ENCODE results near the gene ERC2.

ERC2 gene

GRCh38 chr3:56304069-56304468, 164.2 kb downstream of the ERC2 start:
- Histone ChIP-seq H3K4me3 (ENCODE audit: low read length) (no peak overlapping the region), H3K4me1 (ENCODE audit: control insufficient read depth, low read depth, low read length) (peaks cover 16% of the 10 kb centered on the region), H3K27me3 (ENCODE audit: control insufficient read depth, insufficient read depth, low read length) (no peaks in the 10 kb centered on the region), H3K9ac (ENCODE audit: low read length) (no peak overlapping the region), H3K36me3 (ENCODE audit: control insufficient read depth, low read depth, low read length) (no peaks in the 10 kb centered on the region), H3K9me3 (ENCODE audit: control insufficient read depth, low read depth, low read length) (no peaks in the 10 kb centered on the region), H3K27ac (ENCODE audit: low read length) (no peak overlapping the region)

- Histone ChIP-seq H3K9me3 (ENCODE audit: control insufficient read depth, low read depth, low read length) (no peaks in the 10 kb centered on the region), H3K9ac (ENCODE audit: low read length) (no peak overlapping the region), H3K4me3 (ENCODE audit: low read length) (no peak overlapping the region), H3K4me1 (ENCODE audit: control insufficient read depth, low read depth, low read length) (peaks cover 16% of the 10 kb centered on the region), H3K27me3 (ENCODE audit: control insufficient read depth, insufficient read depth, low read length) (no peaks in the 10 kb centered on the region), H3K27ac (ENCODE audit: low read length) (no peak overlapping the region), H3K36me3 (ENCODE audit: control insufficient read depth, low read depth, low read length) (no peaks in the 10 kb centered on the region)
These were observed 164.8 kb downstream of the ERC2 start for GRCh38 chr3:56303487-56303886.

GRCh38 chr3:56302417-56302816, 165.8 kb downstream of the ERC2 start:
- Histone ChIP-seq H3K36me3 (ENCODE audit: control insufficient read depth, low read depth, low read length) (no peaks in the 10 kb centered on the region), H3K4me3 (ENCODE audit: low read length) (no peak overlapping the region), H3K27me3 (ENCODE audit: control insufficient read depth, insufficient read depth, low read length) (no peaks in the 10 kb centered on the region), H3K27ac (ENCODE audit: low read length) (no peak overlapping the region), H3K9me3 (ENCODE audit: control insufficient read depth, low read depth, low read length) (no peaks in the 10 kb centered on the region), H3K9ac (ENCODE audit: low read length) (no peak overlapping the region), H3K4me1 (ENCODE audit: control insufficient read depth, low read depth, low read length) (peaks cover 16% of the 10 kb centered on the region)

- Histone ChIP-seq H3K27me3 (ENCODE audit: control insufficient read depth, insufficient read depth, low read length) (no peaks in the 10 kb centered on the region), H3K4me3 (ENCODE audit: low read length) (no peak overlapping the region), H3K9ac (ENCODE audit: low read length) (no peak overlapping the region), H3K4me1 (ENCODE audit: control insufficient read depth, low read depth, low read length) (no peaks in the 10 kb centered on the region), H3K9me3 (ENCODE audit: control insufficient read depth, low read depth, low read length) (no peaks in the 10 kb centered on the region), H3K27ac (ENCODE audit: low read length) (no peak overlapping the region), H3K36me3 (ENCODE audit: control insufficient read depth, low read depth, low read length) (no peaks in the 10 kb centered on the region)
These were observed 170.9 kb downstream of the ERC2 start for GRCh38 chr3:56297281-56297840.

GRCh38 chr3:56296361-56296760, 171.9 kb downstream of the ERC2 start:
- H3K27ac ChIP-seq (ENCODE audit: low read length): no peak overlapping the region
- H3K27me3 ChIP-seq (ENCODE audit: control insufficient read depth, insufficient read depth, low read length): no peaks in the 10 kb centered on the region
- no peaks in the 10 kb centered on the region for H3K9me3 ChIP-seq (ENCODE audit: control insufficient read depth, low read depth, low read length)
- no peaks in the 10 kb centered on the region for H3K36me3 ChIP-seq (ENCODE audit: control insufficient read depth, low read depth, low read length)
- peaks cover 4% of the 10 kb centered on the region for H3K4me1 ChIP-seq (ENCODE audit: control insufficient read depth, low read depth, low read length)
- H3K4me3 ChIP-seq (ENCODE audit: low read length): no peak overlapping the region
- no peak overlapping the region for H3K9ac ChIP-seq (ENCODE audit: low read length)

GRCh38 chr3:56295161-56295560, 173.1 kb downstream of the ERC2 start:
- no peaks in the 10 kb centered on the region for H3K36me3 ChIP-seq (ENCODE audit: control insufficient read depth, low read depth, low read length)
- no peak overlapping the region for H3K9ac ChIP-seq (ENCODE audit: low read length)
- H3K27me3 ChIP-seq (ENCODE audit: control insufficient read depth, insufficient read depth, low read length): no peaks in the 10 kb centered on the region
- H3K4me1 ChIP-seq (ENCODE audit: control insufficient read depth, low read depth, low read length): peaks cover 4% of the 10 kb centered on the region
- no peak overlapping the region for H3K4me3 ChIP-seq (ENCODE audit: low read length)
- no peak overlapping the region for H3K27ac ChIP-seq (ENCODE audit: low read length)
- H3K9me3 ChIP-seq (ENCODE audit: control insufficient read depth, low read depth, low read length): no peaks in the 10 kb centered on the region

- Histone ChIP-seq H3K4me3 (ENCODE audit: low read length) (no peak overlapping the region), H3K4me1 (ENCODE audit: control insufficient read depth, low read depth, low read length) (peaks cover 4% of the 10 kb centered on the region), H3K36me3 (ENCODE audit: control insufficient read depth, low read depth, low read length) (no peaks in the 10 kb centered on the region), H3K27ac (ENCODE audit: low read length) (no peak overlapping the region), H3K27me3 (ENCODE audit: control insufficient read depth, insufficient read depth, low read length) (no peaks in the 10 kb centered on the region), H3K9ac (ENCODE audit: low read length) (no peak overlapping the region), H3K9me3 (ENCODE audit: control insufficient read depth, low read depth, low read length) (no peaks in the 10 kb centered on the region)
These were observed 174.0 kb downstream of the ERC2 start for GRCh38 chr3:56294286-56294685.

- H3K4me1 ChIP-seq (ENCODE audit: control insufficient read depth, low read depth, low read length): peaks cover 24% of the 10 kb centered on the region
- H3K27me3 ChIP-seq (ENCODE audit: control insufficient read depth, insufficient read depth, low read length): no peaks in the 10 kb centered on the region
- H3K9ac ChIP-seq (ENCODE audit: low read length): no peak overlapping the region
- no peaks in the 10 kb centered on the region for H3K9me3 ChIP-seq (ENCODE audit: control insufficient read depth, low read depth, low read length)
- no peaks in the 10 kb centered on the region for H3K36me3 ChIP-seq (ENCODE audit: control insufficient read depth, low read depth, low read length)
- H3K4me3 ChIP-seq (ENCODE audit: low read length): no peak overlapping the region
- H3K27ac ChIP-seq (ENCODE audit: low read length): no peak overlapping the region
These were observed 176.3 kb downstream of the ERC2 start for GRCh38 chr3:56291953-56292352.

- Histone ChIP-seq H3K27me3 (ENCODE audit: control insufficient read depth, insufficient read depth, low read length) (no peaks in the 10 kb centered on the region), H3K4me3 (ENCODE audit: low read length) (no peak overlapping the region), H3K27ac (ENCODE audit: low read length) (no peak overlapping the region), H3K9ac (ENCODE audit: low read length) (no peak overlapping the region), H3K4me1 (ENCODE audit: control insufficient read depth, low read depth, low read length) (peaks cover 25% of the 10 kb centered on the region), H3K9me3 (ENCODE audit: control insufficient read depth, low read depth, low read length) (no peaks in the 10 kb centered on the region), H3K36me3 (ENCODE audit: control insufficient read depth, low read depth, low read length) (no peaks in the 10 kb centered on the region)
These were observed 177.0 kb downstream of the ERC2 start for GRCh38 chr3:56291244-56291680.

GRCh38 chr3:56290374-56290773, 177.9 kb downstream of the ERC2 start:
- no peaks in the 10 kb centered on the region for H3K9me3 ChIP-seq (ENCODE audit: control insufficient read depth, low read depth, low read length)
- no peak overlapping the region for H3K27ac ChIP-seq (ENCODE audit: low read length)
- peaks cover 30% of the 10 kb centered on the region for H3K4me1 ChIP-seq (ENCODE audit: control insufficient read depth, low read depth, low read length)
- no peaks in the 10 kb centered on the region for H3K27me3 ChIP-seq (ENCODE audit: control insufficient read depth, insufficient read depth, low read length)
- H3K36me3 ChIP-seq (ENCODE audit: control insufficient read depth, low read depth, low read length): no peaks in the 10 kb centered on the region
- H3K4me3 ChIP-seq (ENCODE audit: low read length): no peak overlapping the region
- H3K9ac ChIP-seq (ENCODE audit: low read length): no peak overlapping the region

GRCh38 chr3:56288258-56288657, 180.0 kb downstream of the ERC2 start:
- Histone ChIP-seq H3K27me3 (ENCODE audit: control insufficient read depth, insufficient read depth, low read length) (no peaks in the 10 kb centered on the region), H3K4me1 (ENCODE audit: control insufficient read depth, low read depth, low read length) (peaks cover 35% of the 10 kb centered on the region), H3K36me3 (ENCODE audit: control insufficient read depth, low read depth, low read length) (no peaks in the 10 kb centered on the region), H3K9me3 (ENCODE audit: control insufficient read depth, low read depth, low read length) (peaks cover 8% of the 10 kb centered on the region), H3K4me3 (ENCODE audit: low read length) (peak overlapping the region; percentile 7), H3K9ac (ENCODE audit: low read length) (no peak overlapping the region), H3K27ac (ENCODE audit: low read length) (no peak overlapping the region)

GRCh38 chr3:56282341-56282740, 185.9 kb downstream of the ERC2 start:
- no peaks in the 10 kb centered on the region for H3K27me3 ChIP-seq (ENCODE audit: control insufficient read depth, insufficient read depth, low read length)
- peaks cover 10% of the 10 kb centered on the region for H3K9me3 ChIP-seq (ENCODE audit: control insufficient read depth, low read depth, low read length)
- H3K27ac ChIP-seq (ENCODE audit: low read length): no peak overlapping the region
- no peak overlapping the region for H3K4me3 ChIP-seq (ENCODE audit: low read length)
- no peaks in the 10 kb centered on the region for H3K36me3 ChIP-seq (ENCODE audit: control insufficient read depth, low read depth, low read length)
- no peak overlapping the region for H3K9ac ChIP-seq (ENCODE audit: low read length)
- peaks cover 17% of the 10 kb centered on the region for H3K4me1 ChIP-seq (ENCODE audit: control insufficient read depth, low read depth, low read length)

Measured in iPS-18a (cell line).